H9 (cell line): ENCODE data around the gene TYK2. TPM values are rescaled to one million over a fixed set of nuclear protein-coding genes. Genes with fewer than 3 reads are reported as not detected.

Experiments used
- DNase-seq: peaks from one replicate; pipeline ENCODE4 v3.0.0-alpha.2; 2017
- H2AFZ ChIP-seq: one replicate; pipeline ENCODE4 v1.6.1; 2013; ENCODE audit warnings: mild to moderate bottlenecking, low read length, control low read depth, moderate library complexity
- H2AK5ac ChIP-seq: 2 replicates; pipeline ENCODE4 v1.6.1; 2013; ENCODE audit warnings: low read length, control low read depth, mixed read lengths; ENCODE audit not compliant: insufficient read length
- H2BK120ac ChIP-seq: one replicate; pipeline ENCODE4 v1.6.1; 2013; ENCODE audit warnings: low read depth, mild to moderate bottlenecking, low read length, control low read depth, inconsistent platforms; ENCODE audit not compliant: poor library complexity, severe bottlenecking
- H2BK12ac ChIP-seq: 2 replicates; pipeline ENCODE4 v1.6.1; 2013; ENCODE audit warnings: low read length, control low read depth, mixed read lengths, low read depth; ENCODE audit not compliant: insufficient read length
- H2BK15ac ChIP-seq: 2 replicates; pipeline ENCODE4 v1.6.1; 2013; ENCODE audit warnings: low read depth, low read length, control low read depth
- H2BK20ac ChIP-seq: one replicate; pipeline ENCODE4 v1.6.1; 2013; ENCODE audit warnings: low read depth, mild to moderate bottlenecking, low read length, control low read depth, inconsistent platforms; ENCODE audit not compliant: poor library complexity, severe bottlenecking
- H2BK5ac ChIP-seq: 2 replicates; pipeline ENCODE4 v1.6.1; 2013; ENCODE audit warnings: low read length, control low read depth, mixed read lengths; ENCODE audit not compliant: insufficient read length
- H3K14ac ChIP-seq: 2 replicates; pipeline ENCODE4 v1.6.1; 2013; ENCODE audit warnings: low read length, control low read depth; ENCODE audit not compliant: insufficient read depth
- H3K18ac ChIP-seq: 2 replicates; pipeline ENCODE4 v1.6.1; 2013; ENCODE audit warnings: low read depth, mild to moderate bottlenecking, mixed read lengths, low read length, control low read depth; ENCODE audit not compliant: insufficient read length
- H3K23ac ChIP-seq: 2 replicates; pipeline ENCODE4 v1.6.1; 2013; ENCODE audit warnings: low read length, control low read depth, mixed read lengths, low read depth; ENCODE audit not compliant: insufficient read length
- H3K23me2 ChIP-seq: 2 replicates; pipeline ENCODE4 v1.6.1; 2013; ENCODE audit warnings: low read depth, mild to moderate bottlenecking, mixed read lengths, low read length, control low read depth; ENCODE audit not compliant: insufficient read length, poor library complexity, severe bottlenecking
- H3K27ac ChIP-seq: 2 replicates; pipeline ENCODE4 v1.5.1; 2013; ENCODE audit warnings: low read length, control low read depth, mixed read lengths, low read depth; ENCODE audit not compliant: insufficient read length
- H3K27me3 ChIP-seq: 2 replicates; pipeline ENCODE4 v1.6.1; 2013; ENCODE audit warnings: low read length, control low read depth, inconsistent platforms; ENCODE audit not compliant: insufficient read depth
- H3K4ac ChIP-seq: 2 replicates; pipeline ENCODE4 v1.6.1; 2013; ENCODE audit warnings: low read depth, mild to moderate bottlenecking, control low read depth, inconsistent platforms, low read length, moderate library complexity
- H3K4me1 ChIP-seq: 2 replicates; pipeline ENCODE4 v1.6.1; 2013; ENCODE audit warnings: low read length, control low read depth, inconsistent platforms; ENCODE audit not compliant: insufficient read depth
- H3K4me2 ChIP-seq: 2 replicates; pipeline ENCODE4 v1.6.1; 2013; ENCODE audit warnings: low read length, control low read depth, mixed read lengths; ENCODE audit not compliant: insufficient read length, insufficient read depth
- H3K56ac ChIP-seq: 2 replicates; pipeline ENCODE4 v1.6.1; 2013; ENCODE audit warnings: low read depth, mild to moderate bottlenecking, mixed read lengths, low read length, control low read depth; ENCODE audit not compliant: insufficient read length
- H3K79me1 ChIP-seq: 2 replicates; pipeline ENCODE4 v1.6.1; 2013; ENCODE audit warnings: low read depth, mild to moderate bottlenecking, moderate library complexity, low read length, control low read depth, inconsistent platforms; ENCODE audit not compliant: insufficient read depth, poor library complexity, severe bottlenecking
- H3K79me2 ChIP-seq: 2 replicates; pipeline ENCODE4 v1.6.1; 2013; ENCODE audit warnings: low read length, control low read depth, inconsistent platforms; ENCODE audit not compliant: insufficient read depth
- H3K9ac ChIP-seq: 2 replicates; pipeline ENCODE4 v1.6.1; 2013; ENCODE audit warnings: low read length, control low read depth, mixed read lengths; ENCODE audit not compliant: insufficient read length; ENCODE audit errors: extremely low read depth
- H3K9me3 ChIP-seq: one replicate; pipeline ENCODE4 v1.6.1; 2013; ENCODE audit warnings: low read depth, low read length, inconsistent platforms; ENCODE audit not compliant: control insufficient read depth
- H3T11ph ChIP-seq: one replicate; pipeline ENCODE4 v1.6.1; 2013; ENCODE audit warnings: mild to moderate bottlenecking, low read length, control low read depth, inconsistent platforms
- H4K20me1 ChIP-seq: one replicate; pipeline ENCODE4 v1.6.1; 2013; ENCODE audit not compliant: control insufficient read depth, insufficient read length, insufficient read depth
- H4K5ac ChIP-seq: 2 replicates; pipeline ENCODE4 v1.6.1; 2013; ENCODE audit warnings: low read depth, mild to moderate bottlenecking, mixed read lengths, low read length, control low read depth; ENCODE audit not compliant: insufficient read length
- H4K8ac ChIP-seq: replicated peaks from 2 replicates; pipeline ENCODE4 v1.6.1; 2013; ENCODE audit warnings: low read length, control low read depth, mixed read lengths, low read depth; ENCODE audit not compliant: insufficient read length
- H4K91ac ChIP-seq: 2 replicates; pipeline ENCODE4 v1.6.1; 2013; ENCODE audit warnings: low read depth, mild to moderate bottlenecking, moderate library complexity, mixed read lengths, low read length, control low read depth; ENCODE audit not compliant: insufficient read length
- H3K27ac Mint-ChIP-seq, 3 experiments: 2 replicates in 2 of 3; 3 replicates in 1 of 3; pipeline ENCODE4 v1.8.0; 2020 to 2021; ENCODE audit warnings: mixed read lengths in 3 of 3, mild to moderate bottlenecking in 1 of 3, moderate library complexity in 1 of 3
- H3K27me3 Mint-ChIP-seq: 2 replicates; pipeline ENCODE4 v1.8.0; 2021; ENCODE audit warnings: low read depth, mild to moderate bottlenecking, moderate library complexity, mixed read lengths
- H3K36me3 Mint-ChIP-seq, 3 experiments: 2 replicates in 2 of 3; 3 replicates in 1 of 3; pipeline ENCODE4 v1.8.0; 2020 to 2021; ENCODE audit warnings: low read depth in 3 of 3, mixed read lengths in 3 of 3; ENCODE audit not compliant: insufficient read depth in 1 of 3
- H3K4me1 Mint-ChIP-seq, 2 experiments: 2 replicates each; pipeline ENCODE4 v1.8.0; 2020; ENCODE audit warnings: mixed read lengths in 2 of 2
- H3K4me3 Mint-ChIP-seq, 2 experiments: 2 replicates in 1 of 2; 3 replicates in 1 of 2; pipeline ENCODE4 v1.8.0; 2020 to 2021; ENCODE audit warnings: mild to moderate bottlenecking in 2 of 2, mixed read lengths in 2 of 2, moderate library complexity in 1 of 2
- H3K9me3 Mint-ChIP-seq, 2 experiments: 2 replicates in 1 of 2; 3 replicates in 1 of 2; pipeline ENCODE4 v1.8.0; 2020; ENCODE audit warnings: mild to moderate bottlenecking in 2 of 2, mixed read lengths in 2 of 2, moderate library complexity in 1 of 2
- WGBS: extraction: QIAGEN DNeasy Blood & Tissue Kit; methylation state at CpG from one replicate; pipeline ENCODE4 v1.1.7; 2013; ENCODE audit warnings: missing lambda C conversion rate, low lambda C conversion rate, mixed read lengths; ENCODE audit not compliant: insufficient read length; ENCODE audit errors: extremely low coverage; 5-methylcytosine and 5-hydroxymethylcytosine counted together
- total RNA-seq: library from RNA; stranded (reverse); gene quantifications from 2 replicates; pipeline ENCODE4 v1.2.1, GENCODE V29; 2021
- TF ChIP-seq, protein P1 (sequence below): fragments of 200-600 bp; sonication (generic); conservative IDR thresholded peaks from 3 replicates; pipeline ENCODE4 v1.8.0; 2021; ENCODE audit warnings: antibody characterized with exemption, mild to moderate bottlenecking

TYK2 gene
- total RNA-seq, 1 experiment from 2014 or later, result 61.4 TPM

DNA sequence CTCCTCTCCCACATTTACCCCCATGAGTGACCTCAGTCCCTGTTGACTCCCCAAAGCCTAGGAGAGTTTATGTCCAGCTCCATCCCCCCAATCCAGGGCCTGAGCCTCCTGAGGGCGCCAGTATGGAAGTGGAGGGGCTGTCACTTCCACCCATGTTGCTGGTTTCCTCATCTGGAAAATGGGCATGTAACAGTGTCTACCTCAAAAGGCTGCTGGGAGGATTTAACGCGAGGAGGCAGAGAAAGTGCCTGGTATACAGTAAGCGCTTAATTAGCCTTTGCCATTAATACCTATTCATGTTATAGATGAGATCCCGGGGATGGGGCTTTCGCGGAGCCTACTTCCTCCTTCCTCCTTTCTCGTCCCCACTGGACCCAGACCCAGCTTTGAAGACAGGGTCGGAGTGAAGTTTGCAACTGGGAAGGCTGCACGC is 476 bp downstream of the TYK2 start:
- peak overlapping the region in 2 of 3 experiments; percentile 48 to 73; a peak in 2 of 7 replicates for H3K27ac Mint-ChIP-seq
- peak overlapping the region; percentile 79 to 90 for H3K4me3 Mint-ChIP-seq
- H2AFZ ChIP-seq, result no peak overlapping the region
- H3K79me2 ChIP-seq, result no peaks in the 10 kb centered on the region
- no peak for DNase-seq
- H4K20me1 ChIP-seq, result no peaks in the 10 kb centered on the region
- peaks cover 11 to 12% of the 10 kb centered on the region in 2 experiments for H3K4me1 Mint-ChIP-seq
- no peaks in the 10 kb centered on the region; a peak in 1 of 5 replicates for H3K9me3 Mint-ChIP-seq
- no peak overlapping the region for H3K27ac ChIP-seq
- H3K18ac ChIP-seq, result no peak overlapping the region
- H3K9ac ChIP-seq, result peak overlapping the region; percentile 31
- H3K27me3 Mint-ChIP-seq, result no peaks in the 10 kb centered on the region
- no peak overlapping the region for H3T11ph ChIP-seq
- H2BK12ac ChIP-seq, result no peak overlapping the region
- H3K4ac ChIP-seq, result no peak overlapping the region
- H4K5ac ChIP-seq, result no peak overlapping the region
- H3K23ac ChIP-seq, result no peak overlapping the region
- H3K4me2 ChIP-seq, result peak overlapping the region; percentile 87
- TF ChIP-seq, protein P1, sequence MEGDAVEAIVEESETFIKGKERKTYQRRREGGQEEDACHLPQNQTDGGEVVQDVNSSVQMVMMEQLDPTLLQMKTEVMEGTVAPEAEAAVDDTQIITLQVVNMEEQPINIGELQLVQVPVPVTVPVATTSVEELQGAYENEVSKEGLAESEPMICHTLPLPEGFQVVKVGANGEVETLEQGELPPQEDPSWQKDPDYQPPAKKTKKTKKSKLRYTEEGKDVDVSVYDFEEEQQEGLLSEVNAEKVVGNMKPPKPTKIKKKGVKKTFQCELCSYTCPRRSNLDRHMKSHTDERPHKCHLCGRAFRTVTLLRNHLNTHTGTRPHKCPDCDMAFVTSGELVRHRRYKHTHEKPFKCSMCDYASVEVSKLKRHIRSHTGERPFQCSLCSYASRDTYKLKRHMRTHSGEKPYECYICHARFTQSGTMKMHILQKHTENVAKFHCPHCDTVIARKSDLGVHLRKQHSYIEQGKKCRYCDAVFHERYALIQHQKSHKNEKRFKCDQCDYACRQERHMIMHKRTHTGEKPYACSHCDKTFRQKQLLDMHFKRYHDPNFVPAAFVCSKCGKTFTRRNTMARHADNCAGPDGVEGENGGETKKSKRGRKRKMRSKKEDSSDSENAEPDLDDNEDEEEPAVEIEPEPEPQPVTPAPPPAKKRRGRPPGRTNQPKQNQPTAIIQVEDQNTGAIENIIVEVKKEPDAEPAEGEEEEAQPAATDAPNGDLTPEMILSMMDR, result no peak
- peaks cover 4% of the 10 kb centered on the region for H3K23me2 ChIP-seq
- H2BK15ac ChIP-seq, result no peak overlapping the region
- no peaks in the 10 kb centered on the region for H3K27me3 ChIP-seq
- H3K56ac ChIP-seq, result no peak overlapping the region
- H3K14ac ChIP-seq, result no peak overlapping the region
- H2BK120ac ChIP-seq, result no peak overlapping the region
- H2BK5ac ChIP-seq, result no peak overlapping the region
- H2BK20ac ChIP-seq, result no peak overlapping the region
- peaks cover 7 to 16% (median 15%) of the 10 kb centered on the region in 3 experiments; a peak in 6 of 7 replicates for H3K36me3 Mint-ChIP-seq
- no peaks in the 10 kb centered on the region for H3K79me1 ChIP-seq
- no CpG with 5 or more reads among the region's 10 CpGs for WGBS
- no peaks in the 10 kb centered on the region for H3K9me3 ChIP-seq
- H3K4me1 ChIP-seq, result no peaks in the 10 kb centered on the region
- H2AK5ac ChIP-seq, result no peak overlapping the region
- no peak overlapping the region for H4K8ac ChIP-seq
- no peak overlapping the region for H4K91ac ChIP-seq
